Thyroid gland (tissue), 4 donors: Measurements from ENCODE around the gene ESYT2.

Experiments
- CTCF ChIP-seq, 6 experiments: fragments of 200-600 bp in 3 of 6; fragments of 450-650 bp in 3 of 6; sonication (generic) in 3 of 6; IDR thresholded peaks; one replicate each; pipeline ENCODE4 v1.5.1; 2016 to 2019; ENCODE audit warnings: antibody characterized with exemption in 6 of 6, mild to moderate bottlenecking in 2 of 6, inconsistent platforms in 1 of 6, moderate library complexity in 1 of 6
- POLR2A ChIP-seq, 2 donors: fragments of 450-650 bp; IDR thresholded peaks; one replicate each; pipeline ENCODE4 v1.6.1; 2017; ENCODE audit warnings: antibody characterized with exemption in 2 of 2, mild to moderate bottlenecking in 2 of 2, moderate library complexity in 1 of 2

- TF ChIP-seq CTCF (IDR thresholded peaks at IDR 0.05): no peak
- TF ChIP-seq POLR2A (IDR thresholded peaks at IDR 0.05): no peak
Measured at GRCh38 chr7:158716802-158717201, 112.5 kb downstream of the ESYT2 start.
